Activated CD4-positive, alpha-beta T cell treated with anti-CD3 and anti-CD28 coated beads, Interleukin-2, amount 10 ng/mL, durations not matched to agents 7 days and 5 days (primary cell): ENCODE results near the gene FAM20C. TPM values are rescaled to one million over a fixed set of nuclear protein-coding genes. Genes with fewer than 3 reads are reported as not detected.

Experiments
- CTCF ChIA-PET: fragments of 350-600 bp; sonication (Branson Sonifier 250); formaldehyde crosslinking; loops from one replicate; lab custom pipeline; 2021; ENCODE audit warnings: antibody characterized with exemption; lab: Charles Lee
- POLR2A ChIA-PET: fragments of 350-600 bp; sonication (Branson Sonifier 250); formaldehyde crosslinking; loops from one replicate; lab custom pipeline; 2021; ENCODE audit warnings: antibody characterized with exemption; lab: Charles Lee
- DNase-seq: peaks from one replicate; pipeline ENCODE4 v3.0.0-alpha.2; 2020
- H3K27ac Mint-ChIP-seq: one replicate; pipeline ENCODE4 v1.8.0; 2021; ENCODE audit warnings: mild to moderate bottlenecking, moderate library complexity, mixed read lengths
- H3K27me3 Mint-ChIP-seq: one replicate; pipeline ENCODE4 v1.8.0; 2021; ENCODE audit warnings: mixed read lengths
- H3K36me3 Mint-ChIP-seq: one replicate; pipeline ENCODE4 v1.8.0; 2021; ENCODE audit warnings: low read depth, mixed read lengths
- H3K4me1 Mint-ChIP-seq: one replicate; pipeline ENCODE4 v1.8.0; 2021; ENCODE audit warnings: mixed read lengths
- H3K4me3 Mint-ChIP-seq: one replicate; pipeline ENCODE4 v1.8.0; 2021; ENCODE audit warnings: mild to moderate bottlenecking, moderate library complexity, mixed read lengths
- H3K9me3 Mint-ChIP-seq: one replicate; pipeline ENCODE4 v1.8.0; 2021; ENCODE audit warnings: mixed read lengths
- total RNA-seq, 2 experiments: library from RNA; stranded (reverse); gene quantifications; one replicate each; pipeline ENCODE4 v1.2.3, GENCODE V29; 2021

Gene FAM20C
- total RNA-seq, 2 experiments from 2014 or later: 0.29 to 0.47 TPM

- Mint-ChIP-seq H3K4me1 (no peaks in the 10 kb centered on the region), H3K36me3 (no peaks in the 10 kb centered on the region), H3K27me3 (peaks cover 27% of the 10 kb centered on the region), H3K27ac (peak overlapping the region; percentile 19), H3K4me3 (no peak overlapping the region), H3K9me3 (no peaks in the 10 kb centered on the region)
- ChIA-PET CTCF (no interaction called here), POLR2A (interaction anchor here (0.7 kb wide), 1 partner anchor 101 kb away, joined by 5 read pairs; no protein-coding TSS in a partner anchor)
- DNase-seq: no peak
Measured at GRCh38 chr7:288671-289101, 96.3 kb downstream of the FAM20C start.

- POLR2A ChIA-PET: interaction anchor here (0.7 kb wide), 1 partner anchor 101 kb away, joined by 5 read pairs; no protein-coding TSS in a partner anchor
- no peak overlapping the region for H3K27ac Mint-ChIP-seq
Measured at GRCh38 chr7:289209-289755, 96.9 kb downstream of the FAM20C start.

GRCh38 chr7:289756-290553 lies 97.6 kb downstream of the FAM20C start, which contains the start of gene FOXL3:
Gene FOXL3, plus strand, starts transcription at chr7:290170. Its CDS starts 0 bp downstream, at chr7:290170.
- POLR2A ChIA-PET: no interaction called here
- Mint-ChIP-seq H3K27me3 (peaks cover 27% of the 10 kb centered on the region), H3K9me3 (no peaks in the 10 kb centered on the region), H3K4me3 (no peak within 1 kb of the TSS), H3K36me3 (no peaks in the 10 kb centered on the region), H3K4me1 (no peaks in the 10 kb centered on the region), H3K27ac (no peak within 1 kb of the TSS)
- CTCF ChIA-PET: interaction anchor here (0.6 to 1.2 kb wide), 2 partner anchors 52 to 125 kb away, joined by 3 to 4 read pairs; no protein-coding TSS in a partner anchor
- no peak for DNase-seq

More at GRCh38 chr7:289209-289755, 96.9 kb downstream of the FAM20C start:
- no peaks in the 10 kb centered on the region for H3K4me1 Mint-ChIP-seq
- no peak overlapping the region for H3K4me3 Mint-ChIP-seq
- no peaks in the 10 kb centered on the region for H3K9me3 Mint-ChIP-seq
- no peak for DNase-seq
- CTCF ChIA-PET: no interaction called here
- no peaks in the 10 kb centered on the region for H3K36me3 Mint-ChIP-seq
- peaks cover 27% of the 10 kb centered on the region for H3K27me3 Mint-ChIP-seq

- ChIA-PET POLR2A (no interaction called here), CTCF (interaction anchor here (1.2 kb wide), 1 partner anchor 51 kb away, joined by 4 read pairs; no protein-coding TSS in a partner anchor)
- DNase-seq: no peak
- Mint-ChIP-seq H3K9me3 (no peaks in the 10 kb centered on the region), H3K4me3 (no peak overlapping the region), H3K27ac (no peak overlapping the region), H3K36me3 (no peaks in the 10 kb centered on the region), H3K27me3 (peaks cover 27% of the 10 kb centered on the region), H3K4me1 (no peaks in the 10 kb centered on the region)
Measured at GRCh38 chr7:290554-291372, 98.4 kb downstream of the FAM20C start.

GRCh38 chr7:291373-292092 lies 99.2 kb downstream of the FAM20C start:
- DNase-seq: no peak
- POLR2A ChIA-PET: no interaction called here
- Mint-ChIP-seq H3K4me1 (no peaks in the 10 kb centered on the region), H3K4me3 (no peak overlapping the region), H3K9me3 (no peaks in the 10 kb centered on the region), H3K36me3 (no peaks in the 10 kb centered on the region), H3K27me3 (peaks cover 27% of the 10 kb centered on the region), H3K27ac (no peak overlapping the region)
- CTCF ChIA-PET: no interaction called here

- no peak for DNase-seq
- H3K4me3 Mint-ChIP-seq: no peak overlapping the region
- no peaks in the 10 kb centered on the region for H3K9me3 Mint-ChIP-seq
- H3K36me3 Mint-ChIP-seq: no peaks in the 10 kb centered on the region
- peaks cover 27% of the 10 kb centered on the region for H3K27me3 Mint-ChIP-seq
- ChIA-PET POLR2A (no interaction called here), CTCF (no interaction called here)
- no peak overlapping the region for H3K27ac Mint-ChIP-seq
- H3K4me1 Mint-ChIP-seq: no peaks in the 10 kb centered on the region
Measured at GRCh38 chr7:292226-292625, 99.9 kb downstream of the FAM20C start.

GRCh38 chr7:292826-293225 lies 100.5 kb downstream of the FAM20C start:
- Mint-ChIP-seq H3K27ac (no peak overlapping the region), H3K9me3 (no peaks in the 10 kb centered on the region), H3K27me3 (peaks cover 27% of the 10 kb centered on the region), H3K4me3 (no peak overlapping the region), H3K36me3 (no peaks in the 10 kb centered on the region), H3K4me1 (no peaks in the 10 kb centered on the region)
- POLR2A ChIA-PET: no interaction called here
- no peak for DNase-seq
- CTCF ChIA-PET: no interaction called here

- Mint-ChIP-seq H3K4me3 (no peak overlapping the region), H3K36me3 (no peaks in the 10 kb centered on the region), H3K9me3 (no peaks in the 10 kb centered on the region), H3K27ac (no peak overlapping the region), H3K27me3 (peaks cover 20% of the 10 kb centered on the region), H3K4me1 (no peaks in the 10 kb centered on the region)
- ChIA-PET POLR2A (no interaction called here), CTCF (no interaction called here)
- DNase-seq: no peak
Measured at GRCh38 chr7:293681-294439, 101.5 kb downstream of the FAM20C start.

- Mint-ChIP-seq H3K4me1 (no peaks in the 10 kb centered on the region), H3K9me3 (no peaks in the 10 kb centered on the region), H3K36me3 (no peaks in the 10 kb centered on the region), H3K27me3 (peaks cover 17% of the 10 kb centered on the region), H3K27ac (no peak overlapping the region), H3K4me3 (no peak overlapping the region)
- DNase-seq: no peak
- ChIA-PET CTCF (interaction anchor here (1.3 kb wide), 1 partner anchor 166 kb away, joined by 3 read pairs; no protein-coding TSS in a partner anchor), POLR2A (no interaction called here)
Measured at GRCh38 chr7:294440-295154, 102.2 kb downstream of the FAM20C start.

- DNase-seq: no peak
- H3K4me1 Mint-ChIP-seq: no peaks in the 10 kb centered on the region
- no peaks in the 10 kb centered on the region for H3K9me3 Mint-ChIP-seq
- H3K27ac Mint-ChIP-seq: no peak overlapping the region
- peaks cover 17% of the 10 kb centered on the region for H3K27me3 Mint-ChIP-seq
- CTCF ChIA-PET: interaction anchor here (1.3 kb wide), 1 partner anchor 165 kb away, joined by 3 read pairs; no protein-coding TSS in a partner anchor
- no peaks in the 10 kb centered on the region for H3K36me3 Mint-ChIP-seq
- POLR2A ChIA-PET: no interaction called here
- no peak overlapping the region for H3K4me3 Mint-ChIP-seq
Measured at GRCh38 chr7:295155-296154, 103.1 kb downstream of the FAM20C start.
